GM12878 (cell line): Measurements from ENCODE around the gene TNFAIP3. TPM values are rescaled to one million over a fixed set of nuclear protein-coding genes. Genes with fewer than 3 reads are reported as not detected.

ENCODE experiments used
- ATAC-seq: fragments of 200-7000 bp; cut with Tn5 transposase; 3 replicates; pipeline ENCODE4 v1.9.1; 2020; ENCODE audit warnings: mild to moderate bottlenecking, moderate library complexity
- BruUV-seq: library from RNA; stranded (reverse); fragments of 400-500 nt; replicated peaks from 2 replicates; lab custom pipeline; 2021; lab: Mats Ljungman, UMichigan
- CTCF ChIA-PET: fragments of 300-600 bp; sonication (Branson Sonifier 250); formaldehyde crosslinking; extraction: SDS; loops from one replicate; lab custom pipeline; 2021; ENCODE audit warnings: inconsistent platforms; lab: Yijun Ruan, JAX
- POLR2A ChIA-PET: fragments of 350-600 bp; formaldehyde crosslinking; extraction: SDS; loops from one replicate; lab custom pipeline; 2021; ENCODE audit warnings: inconsistent platforms; lab: Charles Lee
- RAD21 ChIA-PET: fragments of 300-600 bp; sonication (Branson Sonifier 250); formaldehyde crosslinking; loops from one replicate; lab custom pipeline; 2023; ENCODE audit warnings: antibody characterized with exemption; ENCODE audit not compliant: unreplicated experiment; lab: Charles Lee
- SMC1A ChIA-PET: fragments of 300-600 bp; sonication (Branson Sonifier 250); formaldehyde crosslinking; loops from one replicate; lab custom pipeline; 2023; ENCODE audit not compliant: unreplicated experiment, uncharacterized antibody; lab: Charles Lee
- DNase-seq: peaks from one replicate; pipeline ENCODE4 v3.0.0-alpha.2; 2011; ENCODE audit warnings: low read depth, low spot score
- FAIRE-seq: peaks from 3 replicates; lab custom pipeline; 2011; peaks lifted over from hg19 to GRCh38; lab: Jason Lieb, UNC
- H2AFZ ChIP-seq: 2 replicates; pipeline ENCODE4 v1.6.0; 2011; ENCODE audit warnings: low read depth, low read length, control low read depth; ENCODE audit not compliant: control insufficient read depth
- H3K27ac ChIP-seq: 2 replicates; pipeline ENCODE4 v1.5.1; 2011; ENCODE audit warnings: control low read depth; ENCODE audit not compliant: control insufficient read depth, insufficient read depth
- H3K27me3 ChIP-seq, 2 experiments: replicated peaks in 1 of 2; 2 replicates each; pipeline versions ENCODE4 v1.6.0 to v1.6.1; 2011; ENCODE audit warnings: low read length in 1 of 2; ENCODE audit not compliant: control insufficient read depth in 2 of 2, insufficient read depth in 2 of 2
- H3K36me3 ChIP-seq, 2 experiments: 2 replicates each; pipeline ENCODE4 v1.5.1; 2011; ENCODE audit warnings: low read length in 1 of 2; ENCODE audit not compliant: control insufficient read depth in 2 of 2, insufficient read depth in 2 of 2
- H3K4me1 ChIP-seq: 2 replicates; pipeline ENCODE4 v1.6.1; 2011; ENCODE audit warnings: mild to moderate bottlenecking, low read length, moderate library complexity, mixed read lengths; ENCODE audit not compliant: control insufficient read depth, insufficient read depth
- H3K4me2 ChIP-seq: 2 replicates; pipeline ENCODE4 v1.6.0; 2011; ENCODE audit warnings: control low read depth; ENCODE audit not compliant: control insufficient read depth, insufficient read depth
- H3K4me3 ChIP-seq: fragments of 200-600 bp; sonication (generic); 2 replicates; pipeline ENCODE4 v1.5.1; 2016
- H3K79me2 ChIP-seq: 2 replicates; pipeline ENCODE4 v1.6.0; 2011; ENCODE audit warnings: low read length; ENCODE audit not compliant: control insufficient read depth, insufficient read depth
- H3K9ac ChIP-seq: 2 replicates; pipeline ENCODE4 v1.8.0; 2011; ENCODE audit warnings: low read length, control low read depth, mixed read lengths; ENCODE audit not compliant: control insufficient read depth, insufficient read depth
- H3K9me3 ChIP-seq: replicated peaks from 3 replicates; pipeline ENCODE4 v1.5.1; 2011; ENCODE audit warnings: mild to moderate bottlenecking, low read length; ENCODE audit not compliant: control insufficient read depth, insufficient read depth
- H4K20me1 ChIP-seq: 2 replicates; pipeline ENCODE4 v1.6.0; 2011; ENCODE audit not compliant: control insufficient read depth, insufficient read depth
- ASH2L ChIP-seq: fragments of 300-600, 200-600 bp; sonication (generic); IDR thresholded peaks from 2 replicates; pipeline ENCODE4 v1.6.1; 2017; ENCODE audit warnings: low read depth, mild to moderate bottlenecking, borderline replicate concordance
- ATF7 ChIP-seq: fragments of 450-650 bp; IDR thresholded peaks from 2 replicates; pipeline ENCODE4 v1.6.1; 2016; ENCODE audit warnings: low read depth, mild to moderate bottlenecking
- CBX3 ChIP-seq: fragments of 200-600 bp; sonication (generic); IDR thresholded peaks from 2 replicates; pipeline ENCODE4 v1.6.1; 2016; ENCODE audit warnings: low read depth, borderline replicate concordance
- CBX5 ChIP-seq: sonication (generic); IDR thresholded peaks from 2 replicates; pipeline ENCODE4 v1.6.1; 2016; ENCODE audit warnings: low read depth, moderate library complexity, mild to moderate bottlenecking, inconsistent platforms
- CHD1 ChIP-seq: IDR thresholded peaks from 2 replicates; pipeline ENCODE4 v1.6.1; 2012; ENCODE audit warnings: low read depth, low read length, improper control_type of control experiment
- JUNB ChIP-seq: IDR thresholded peaks from 2 replicates; pipeline ENCODE4 v1.6.1; 2016; ENCODE audit warnings: antibody characterized with exemption, mild to moderate bottlenecking
- KAT2A ChIP-seq: conservative IDR thresholded peaks from 2 replicates; pipeline ENCODE4 v1.6.1; 2011; ENCODE audit warnings: low read depth, low read length; ENCODE audit not compliant: control insufficient read depth
- RUNX3 ChIP-seq: IDR thresholded peaks from 2 replicates; pipeline ENCODE4 v1.6.1; 2012; ENCODE audit warnings: low read length, inconsistent platforms
- SMARCA5 ChIP-seq: fragments of 450-650 bp; IDR thresholded peaks from 2 replicates; pipeline ENCODE4 v1.6.1; 2017; ENCODE audit warnings: mild to moderate bottlenecking
- SREBF1 ChIP-seq: IDR thresholded peaks from 2 replicates; pipeline ENCODE4 v1.6.1; 2012; ENCODE audit warnings: mild to moderate bottlenecking, low read length
- WGBS: methylation state at CpG from one replicate; pipeline ENCODE4 v1.1.6; 2016; ENCODE audit warnings: low lambda C conversion rate; ENCODE audit not compliant: insufficient replicate concordance, insufficient coverage; ENCODE audit errors: missing lambda C conversion rate; 5-methylcytosine and 5-hydroxymethylcytosine counted together
- in situ Hi-C: fragments of 300-500 bp; cut with MboI; formaldehyde crosslinking; loops from 9 replicates; pipeline ENCODE4 v1.14.3; 2018; ENCODE audit warnings: mixed read lengths
- intact Hi-C: fragments of 100-400 bp; cut with micrococcal nuclease; formaldehyde crosslinking; loops from one replicate; pipeline ENCODE4 v1.14.2; 2022; ENCODE audit not compliant: unreplicated experiment
- polyA plus RNA-seq, 11 experiments: library from polyadenylated mRNA; depleted of rRNA in 4 of 11; unstranded in 6 of 11; stranded (reverse) in 5 of 11; fragments of >200 nt; fragmentation: Nextera tagmentation in 4 of 11; fragmentation: Illumina TruSeq in 1 of 11; extraction: Ambion mirVana in 4 of 11; extraction: Trizol in 1 of 11; gene quantifications; 1 replicate in 1 of 11; 2 replicates in 10 of 11; pipeline versions ENCODE4 v1.2.1 to v1.2.3, GENCODE V29; 2011 to 2016; ENCODE audit warnings: inconsistent platforms in 2 of 11, missing spikeins in 2 of 11, low read depth in 1 of 11
- total RNA-seq, 4 experiments: library from RNA; depleted of rRNA in 3 of 4; stranded (reverse); fragments of >200 nt in 3 of 4; fragmentation: Illumina TruSeq in 1 of 4; extraction: Trizol in 1 of 4; gene quantifications; 2 replicates each; pipeline versions ENCODE4 v1.2.1 to v1.2.3, GENCODE V29; 2013 to 2021
- TF ChIP-seq, protein P1 (sequence below): fragments of 450-650 bp; formaldehyde crosslinking; IDR thresholded peaks from 2 replicates; pipeline ENCODE4 v1.5.0; 2022; ENCODE audit warnings: mild to moderate bottlenecking, missing genetic modification characterization
- TF ChIP-seq, protein P2 (sequence below): fragments of 450-650 bp; IDR thresholded peaks from 2 replicates; pipeline ENCODE4 v1.6.1; 2016; ENCODE audit warnings: mild to moderate bottlenecking

TNFAIP3 gene
- total and polyA plus RNA-seq, 10 of the 15 experiments (the other 5 are each of a cell fraction or from before 2014, with no cell fraction given): 18.0 to 350 (median 127) TPM

DNA sequence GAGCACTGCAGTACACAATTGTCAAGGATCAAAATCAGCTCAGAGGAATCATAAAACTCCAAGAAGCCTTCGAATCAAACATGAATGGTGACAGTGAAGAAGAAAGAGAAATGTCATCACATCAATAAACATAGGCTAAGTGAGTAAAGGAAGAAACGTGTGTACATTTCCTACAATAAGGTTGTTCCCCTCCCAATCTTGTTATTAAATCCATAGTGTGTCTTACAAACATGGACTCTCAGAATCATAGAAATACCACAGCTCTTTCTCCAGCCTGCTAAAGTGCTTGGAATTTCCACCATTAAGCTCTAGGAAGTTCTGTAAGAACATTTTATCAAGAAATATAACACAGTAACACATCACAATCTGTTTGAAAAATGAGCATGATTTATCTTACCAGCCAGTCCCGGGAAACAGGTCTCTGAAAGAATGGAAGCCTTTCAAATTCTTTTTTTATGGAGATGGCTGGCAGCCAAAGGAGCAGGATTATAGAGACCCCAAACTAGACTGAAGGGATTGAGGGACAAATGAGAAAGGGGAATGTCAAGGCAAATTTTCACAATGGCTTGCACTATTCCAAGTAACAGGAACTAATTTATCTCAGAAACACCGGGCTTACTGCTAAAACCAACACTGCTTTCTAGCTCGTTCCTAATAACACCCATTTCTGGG, 4.5 kb upstream of the TNFAIP3 start (continued):
- TF ChIP-seq, protein P1, sequence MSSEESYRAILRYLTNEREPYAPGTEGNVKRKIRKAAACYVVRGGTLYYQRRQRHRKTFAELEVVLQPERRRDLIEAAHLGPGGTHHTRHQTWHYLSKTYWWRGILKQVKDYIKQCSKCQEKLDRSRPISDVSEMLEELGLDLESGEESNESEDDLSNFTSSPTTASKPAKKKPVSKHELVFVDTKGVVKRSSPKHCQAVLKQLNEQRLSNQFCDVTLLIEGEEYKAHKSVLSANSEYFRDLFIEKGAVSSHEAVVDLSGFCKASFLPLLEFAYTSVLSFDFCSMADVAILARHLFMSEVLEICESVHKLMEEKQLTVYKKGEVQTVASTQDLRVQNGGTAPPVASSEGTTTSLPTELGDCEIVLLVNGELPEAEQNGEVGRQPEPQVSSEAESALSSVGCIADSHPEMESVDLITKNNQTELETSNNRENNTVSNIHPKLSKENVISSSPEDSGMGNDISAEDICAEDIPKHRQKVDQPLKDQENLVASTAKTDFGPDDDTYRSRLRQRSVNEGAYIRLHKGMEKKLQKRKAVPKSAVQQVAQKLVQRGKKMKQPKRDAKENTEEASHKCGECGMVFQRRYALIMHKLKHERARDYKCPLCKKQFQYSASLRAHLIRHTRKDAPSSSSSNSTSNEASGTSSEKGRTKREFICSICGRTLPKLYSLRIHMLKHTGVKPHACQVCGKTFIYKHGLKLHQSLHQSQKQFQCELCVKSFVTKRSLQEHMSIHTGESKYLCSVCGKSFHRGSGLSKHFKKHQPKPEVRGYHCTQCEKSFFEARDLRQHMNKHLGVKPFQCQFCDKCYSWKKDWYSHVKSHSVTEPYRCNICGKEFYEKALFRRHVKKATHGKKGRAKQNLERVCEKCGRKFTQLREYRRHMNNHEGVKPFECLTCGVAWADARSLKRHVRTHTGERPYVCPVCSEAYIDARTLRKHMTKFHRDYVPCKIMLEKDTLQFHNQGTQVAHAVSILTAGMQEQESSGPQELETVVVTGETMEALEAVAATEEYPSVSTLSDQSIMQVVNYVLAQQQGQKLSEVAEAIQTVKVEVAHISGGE (CRISPR knock-in tag): no peak
- TF ChIP-seq CBX3 (no peak), SMARCA5 (no peak), RUNX3 (no peak)

DNA sequence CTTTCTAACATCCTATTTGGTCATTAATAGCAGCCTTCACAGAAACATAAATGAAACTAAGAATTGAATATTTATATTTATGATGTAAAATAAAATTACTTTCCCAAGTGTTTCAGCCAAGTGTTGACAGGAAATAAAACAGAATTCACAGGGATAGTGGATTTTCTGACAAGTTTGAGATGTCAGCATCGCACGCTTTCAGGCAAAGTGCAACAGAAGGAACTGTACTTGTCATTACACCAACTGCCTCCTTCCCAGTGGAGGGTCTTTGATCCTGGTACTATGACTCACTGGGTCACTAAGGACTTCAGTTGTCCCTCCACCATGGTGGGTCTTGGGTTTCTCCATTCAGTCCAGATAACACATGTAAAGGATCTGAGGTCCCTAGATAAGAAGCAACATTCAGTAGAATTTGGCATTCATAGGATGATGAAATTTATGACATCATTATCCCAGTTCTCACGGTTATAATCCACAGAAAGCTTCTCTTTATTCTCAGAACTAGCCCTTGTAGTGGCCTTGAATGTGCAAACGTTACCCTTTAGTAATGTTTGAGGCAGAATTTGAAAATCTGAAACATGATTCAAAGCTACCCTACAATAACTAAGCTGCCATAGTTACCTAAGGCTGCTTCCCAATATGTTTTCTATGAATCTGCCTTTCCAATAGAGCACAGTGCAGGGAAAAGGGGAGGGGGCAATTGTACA, 3.8 kb upstream of the TNFAIP3 start:
- Histone ChIP-seq H2AFZ (no peak overlapping the region), H3K4me2 (no peak overlapping the region), H3K27ac (no peak overlapping the region), H3K36me3 (no peaks in the 10 kb centered on the region), H3K27me3 (no peaks in the 10 kb centered on the region), H3K4me1 (peaks cover 5% of the 10 kb centered on the region; the same call in 1 of the 2 replicates), H4K20me1 (no peaks in the 10 kb centered on the region), H3K79me2 (peaks cover 23% of the 10 kb centered on the region), H3K9ac (no peak overlapping the region), H3K4me3 (no peak overlapping the region), H3K9me3 (no peaks in the 10 kb centered on the region)
- no peak for ATAC-seq
- intact Hi-C loops (no loop called here), in situ Hi-C loops (no loop called here)
- FAIRE-seq: no peak
- POLR2A ChIA-PET: interaction anchor here (0.6 to 2.3 kb wide), 7 partner anchors 9 to 196 kb away, joined by 3 to 11 read pairs (median 4); no protein-coding TSS in a partner anchor
- DNase-seq: no peak
- BruUV-seq: no TSS peak
- CTCF ChIA-PET: interaction anchor here (1.0 to 14.4 kb wide), 8 partner anchors 10 to 143 kb away, joined by 3 to 149 read pairs (median 4); no protein-coding TSS in a partner anchor
- SMC1A ChIA-PET: interaction anchor here (0.9 to 30.6 kb wide), 17 partner anchors 10 to 214 kb away, joined by 3 to 1237 read pairs (median 4); no protein-coding TSS in a partner anchor
- no peak for TF ChIP-seq CBX5
- TF ChIP-seq, protein P2, sequence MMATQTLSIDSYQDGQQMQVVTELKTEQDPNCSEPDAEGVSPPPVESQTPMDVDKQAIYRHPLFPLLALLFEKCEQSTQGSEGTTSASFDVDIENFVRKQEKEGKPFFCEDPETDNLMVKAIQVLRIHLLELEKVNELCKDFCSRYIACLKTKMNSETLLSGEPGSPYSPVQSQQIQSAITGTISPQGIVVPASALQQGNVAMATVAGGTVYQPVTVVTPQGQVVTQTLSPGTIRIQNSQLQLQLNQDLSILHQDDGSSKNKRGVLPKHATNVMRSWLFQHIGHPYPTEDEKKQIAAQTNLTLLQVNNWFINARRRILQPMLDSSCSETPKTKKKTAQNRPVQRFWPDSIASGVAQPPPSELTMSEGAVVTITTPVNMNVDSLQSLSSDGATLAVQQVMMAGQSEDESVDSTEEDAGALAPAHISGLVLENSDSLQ: no peak
- TF ChIP-seq SREBF1: no peak
- TF ChIP-seq KAT2A: no peak
- TF ChIP-seq ASH2L: no peak
- TF ChIP-seq JUNB: no peak
- peak; percentile 68; the same call in 1 of the 2 replicates for TF ChIP-seq ATF7
- no peak for TF ChIP-seq CHD1
- RAD21 ChIA-PET: interaction anchor here (0.9 to 8.4 kb wide), 10 partner anchors 10 to 204 kb away, joined by 3 to 117 read pairs (median 5); no protein-coding TSS in a partner anchor
- WGBS: 87% methylated on average over 4 of the region's 4 CpGs
